ENCODE data around the gene MT1E. TPM values are rescaled to one million over a fixed set of nuclear protein-coding genes. Genes with fewer than 3 reads are reported as not detected.

MT1E gene
- total and polyA plus RNA-seq, 2 donors (not counting 1 experiment from before 2014, with no cell fraction given), result 3.1 TPM; not detected in 1

DNA sequence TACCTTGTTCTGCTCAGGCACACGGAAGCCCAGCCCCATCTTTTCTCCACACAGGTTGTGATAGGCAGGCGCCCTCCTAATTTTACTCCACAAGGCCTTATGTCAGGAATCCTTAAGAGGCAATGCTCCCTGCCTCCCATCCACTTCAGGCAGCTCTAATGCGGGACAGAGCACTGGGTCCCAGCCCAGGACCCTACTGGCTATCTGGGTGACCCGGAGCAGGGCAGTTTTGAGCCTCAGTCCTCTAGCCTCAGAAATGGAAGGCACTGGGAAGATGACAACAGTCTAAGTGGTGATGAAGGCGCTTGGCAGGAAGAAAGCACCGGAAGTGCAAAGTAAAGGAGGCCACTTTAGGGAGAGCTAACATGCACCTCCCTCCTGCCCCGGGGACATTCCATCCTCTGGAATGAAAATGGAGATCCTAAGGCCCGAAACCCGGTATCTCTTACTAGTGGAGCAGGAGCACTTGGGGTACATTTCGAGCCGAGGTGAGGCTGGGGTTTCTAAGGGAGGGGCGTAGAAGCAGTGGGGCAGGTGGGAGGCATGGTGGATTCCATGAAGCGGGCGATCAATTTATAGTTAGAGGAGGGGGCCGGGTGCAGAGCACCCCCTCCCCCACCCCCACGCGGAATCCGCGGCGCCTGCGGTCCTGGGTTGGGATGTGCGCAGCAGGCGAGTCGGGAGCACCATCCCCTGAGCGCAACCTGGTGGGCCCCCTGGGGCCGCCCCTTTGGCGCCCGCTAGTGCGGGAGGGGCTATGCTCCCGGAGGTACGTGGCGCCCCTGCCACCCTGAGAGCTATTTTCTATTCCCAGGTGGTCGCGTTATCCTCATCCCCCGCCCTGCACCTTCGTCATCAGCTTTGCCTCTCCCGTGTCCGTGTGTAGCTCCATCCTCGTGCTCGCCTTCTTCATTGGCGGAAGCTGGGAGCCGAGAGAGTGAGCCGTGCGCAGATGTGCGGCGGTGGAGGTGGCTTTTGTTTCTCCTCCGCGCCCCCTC, 37.1 kb downstream of the MT1E start:
- 20% methylated on average over 37 of the region's 48 CpGs for WGBS (ENCODE audit: insufficient coverage)
- H3K9ac ChIP-seq (ENCODE audit: low read length), result no peak overlapping the region
- Mint-ChIP-seq H3K4me3 (peak overlapping the region; percentile 59), H3K9me3 (ENCODE audit: insufficient read depth) (no peaks in the 10 kb centered on the region), H3K27ac (no peak overlapping the region), H3K4me1 (peaks cover 18% of the 10 kb centered on the region), H3K27me3 (peaks cover 60% of the 10 kb centered on the region)
- H3K36me3 ChIP-seq (replicated peaks in 1 of 2; ENCODE audit: control extremely low read depth in 1 of 2, control insufficient read depth in 1 of 2, extremely low read depth in 1 of 2, insufficient read depth in 2 of 2, low read length in 1 of 2), result no peaks in the 10 kb centered on the region
- H3K9me3 ChIP-seq (ENCODE audit: control extremely low read depth in 1 of 3, control insufficient read depth in 2 of 3, insufficient read depth in 1 of 3, low read length in 2 of 3), result peaks cover 0 to 5% (median 0%) of the 10 kb centered on the region in 3 donors
- CTCF ChIA-PET, result interaction anchor here (1.1 kb wide), 1 partner anchor 148 kb away, joined by 3 read pairs; no protein-coding TSS in a partner anchor
- POLR2A ChIA-PET, result interaction anchor here (0.7 kb wide), 1 partner anchor 20 kb away, joined by 3 read pairs; no protein-coding TSS in a partner anchor
- no peaks in the 10 kb centered on the region for H3K79me2 ChIP-seq (ENCODE audit: control insufficient read depth, insufficient read depth, low read length)
- peaks cover 0 to 50% (median 21%) of the 10 kb centered on the region in 4 experiments for H3K27me3 ChIP-seq (replicated peaks in 1 of 4; ENCODE audit: control extremely low read depth in 1 of 4, control insufficient read depth in 3 of 4, insufficient read depth in 4 of 4, low read length in 3 of 4)
- ATAC-seq (ENCODE audit: low read depth), result peak; percentile 10
- H3K27ac ChIP-seq (ENCODE audit: low read length in 2 of 2), result no peak overlapping the region
- TF ChIP-seq, protein P1, sequence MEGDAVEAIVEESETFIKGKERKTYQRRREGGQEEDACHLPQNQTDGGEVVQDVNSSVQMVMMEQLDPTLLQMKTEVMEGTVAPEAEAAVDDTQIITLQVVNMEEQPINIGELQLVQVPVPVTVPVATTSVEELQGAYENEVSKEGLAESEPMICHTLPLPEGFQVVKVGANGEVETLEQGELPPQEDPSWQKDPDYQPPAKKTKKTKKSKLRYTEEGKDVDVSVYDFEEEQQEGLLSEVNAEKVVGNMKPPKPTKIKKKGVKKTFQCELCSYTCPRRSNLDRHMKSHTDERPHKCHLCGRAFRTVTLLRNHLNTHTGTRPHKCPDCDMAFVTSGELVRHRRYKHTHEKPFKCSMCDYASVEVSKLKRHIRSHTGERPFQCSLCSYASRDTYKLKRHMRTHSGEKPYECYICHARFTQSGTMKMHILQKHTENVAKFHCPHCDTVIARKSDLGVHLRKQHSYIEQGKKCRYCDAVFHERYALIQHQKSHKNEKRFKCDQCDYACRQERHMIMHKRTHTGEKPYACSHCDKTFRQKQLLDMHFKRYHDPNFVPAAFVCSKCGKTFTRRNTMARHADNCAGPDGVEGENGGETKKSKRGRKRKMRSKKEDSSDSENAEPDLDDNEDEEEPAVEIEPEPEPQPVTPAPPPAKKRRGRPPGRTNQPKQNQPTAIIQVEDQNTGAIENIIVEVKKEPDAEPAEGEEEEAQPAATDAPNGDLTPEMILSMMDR (IDR thresholded peaks at IDR 0.05), result no peak
- TF ChIP-seq EZH2 (IDR thresholded peaks at IDR 0.05; ENCODE audit: borderline replicate concordance, insufficient read depth, low read depth, low read length, poor library complexity, severe bottlenecking), result no peak
- peaks cover 19 to 21% of the 10 kb centered on the region in 2 donors for H3K4me1 ChIP-seq (ENCODE audit: control insufficient read depth in 2 of 2, insufficient read depth in 2 of 2, low read length in 2 of 2)
- no peak for DNase-seq
- H2AFZ ChIP-seq (ENCODE audit: insufficient read depth, low read depth, low read length, poor library complexity, severe bottlenecking), result no peak overlapping the region
- no peak overlapping the region for H3K4me3 ChIP-seq (ENCODE audit: control extremely low read depth in 1 of 5, extremely low read depth in 1 of 5, insufficient read depth in 1 of 5, low read depth in 2 of 5, low read length in 4 of 5)
- peak overlapping the region; percentile 50 for H3K4me2 ChIP-seq (replicated peaks; ENCODE audit: low read depth, low read length, poor library complexity, severe bottlenecking)
- intact Hi-C loops (cut with micrococcal nuclease), result no loop called here
- H4K20me1 ChIP-seq (ENCODE audit: control insufficient read depth, insufficient read depth, low read length, poor library complexity, severe bottlenecking), result no peaks in the 10 kb centered on the region

DNA sequence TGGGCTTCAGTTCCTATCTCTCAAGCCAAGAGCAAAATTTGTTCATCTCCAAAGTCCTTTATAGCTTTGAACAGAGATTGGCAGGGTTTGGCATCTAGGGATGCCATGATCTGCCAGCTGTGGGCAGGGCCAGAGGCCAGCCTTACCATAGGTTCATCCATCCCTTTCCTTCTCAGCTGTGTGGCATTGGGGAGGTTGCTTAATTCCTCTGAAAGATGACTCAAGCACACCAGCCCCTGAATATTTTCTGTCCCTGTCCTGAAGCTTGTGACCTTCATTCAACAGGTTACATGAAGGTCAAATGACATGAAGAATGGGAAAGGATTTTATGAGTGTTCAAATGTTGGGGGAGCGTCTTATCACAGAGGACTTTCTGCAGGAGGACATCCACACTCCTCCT, 38.9 kb downstream of the MT1E start:
- no peak overlapping the region for H3K4me2 ChIP-seq (replicated peaks; ENCODE audit: low read depth, low read length, poor library complexity, severe bottlenecking)
- DNase-seq (no peak), ATAC-seq (ENCODE audit: low read depth) (no peak)
- H3K4me1 Mint-ChIP-seq, result peaks cover 15% of the 10 kb centered on the region
- H3K4me3 Mint-ChIP-seq, result no peak overlapping the region
- ChIA-PET CTCF (no interaction called here), POLR2A (interaction anchor here (0.5 kb wide), 1 partner anchor 369 kb away, joined by 11 read pairs; no protein-coding TSS in a partner anchor)
- intact Hi-C loops (cut with micrococcal nuclease), result no loop called here
- TF ChIP-seq EZH2 (IDR thresholded peaks at IDR 0.05; ENCODE audit: borderline replicate concordance, insufficient read depth, low read depth, low read length, poor library complexity, severe bottlenecking), result no peak
- TF ChIP-seq, protein P1 (IDR thresholded peaks at IDR 0.05), result no peak
- no peak overlapping the region for H2AFZ ChIP-seq (ENCODE audit: insufficient read depth, low read depth, low read length, poor library complexity, severe bottlenecking)
- H3K9me3 ChIP-seq (ENCODE audit: control extremely low read depth in 1 of 3, control insufficient read depth in 2 of 3, insufficient read depth in 1 of 3, low read length in 2 of 3), result peaks cover 0 to 6% (median 0%) of the 10 kb centered on the region in 3 donors
- no CpG with 5 or more reads among the region's 1 CpG for WGBS (ENCODE audit: insufficient coverage)
- no peaks in the 10 kb centered on the region for H3K79me2 ChIP-seq (ENCODE audit: control insufficient read depth, insufficient read depth, low read length)
- H3K9me3 Mint-ChIP-seq (ENCODE audit: insufficient read depth), result no peaks in the 10 kb centered on the region
- no peak overlapping the region for H3K27ac ChIP-seq (ENCODE audit: low read length in 2 of 2)
- H3K27me3 ChIP-seq (replicated peaks in 1 of 4; ENCODE audit: control extremely low read depth in 1 of 4, control insufficient read depth in 3 of 4, insufficient read depth in 4 of 4, low read length in 3 of 4), result peaks cover 0 to 63% (median 32%) of the 10 kb centered on the region in 4 experiments
- H4K20me1 ChIP-seq (ENCODE audit: control insufficient read depth, insufficient read depth, low read length, poor library complexity, severe bottlenecking), result no peaks in the 10 kb centered on the region
- H3K9ac ChIP-seq (ENCODE audit: low read length), result no peak overlapping the region
- peaks cover 12 to 14% of the 10 kb centered on the region in 2 donors for H3K4me1 ChIP-seq (ENCODE audit: control insufficient read depth in 2 of 2, insufficient read depth in 2 of 2, low read length in 2 of 2)
- no peaks in the 10 kb centered on the region for H3K36me3 ChIP-seq (replicated peaks in 1 of 2; ENCODE audit: control extremely low read depth in 1 of 2, control insufficient read depth in 1 of 2, extremely low read depth in 1 of 2, insufficient read depth in 2 of 2, low read length in 1 of 2)
- no peak overlapping the region for H3K27ac Mint-ChIP-seq
- H3K4me3 ChIP-seq (ENCODE audit: control extremely low read depth in 1 of 5, extremely low read depth in 1 of 5, insufficient read depth in 1 of 5, low read depth in 2 of 5, low read length in 4 of 5), result no peak overlapping the region
- peaks cover 77% of the 10 kb centered on the region for H3K27me3 Mint-ChIP-seq
